GM12878 (cell line): ENCODE data around the gene GPR153. TPM values are rescaled to one million over a fixed set of nuclear protein-coding genes. Genes with fewer than 3 reads are reported as not detected.

Source experiments
- ATAC-seq: fragments of 200-7000 bp; cut with Tn5 transposase; 3 replicates; pipeline ENCODE4 v1.9.1; 2020; ENCODE audit warnings: mild to moderate bottlenecking, moderate library complexity
- BruUV-seq: library from RNA; stranded (reverse); fragments of 400-500 nt; replicated peaks from 2 replicates; lab custom pipeline; 2021; lab: Mats Ljungman, UMichigan
- CTCF ChIA-PET: fragments of 300-600 bp; sonication (Branson Sonifier 250); formaldehyde crosslinking; extraction: SDS; loops from one replicate; lab custom pipeline; 2021; ENCODE audit warnings: inconsistent platforms; lab: Yijun Ruan, JAX
- POLR2A ChIA-PET: fragments of 350-600 bp; formaldehyde crosslinking; extraction: SDS; loops from one replicate; lab custom pipeline; 2021; ENCODE audit warnings: inconsistent platforms; lab: Charles Lee
- RAD21 ChIA-PET: fragments of 300-600 bp; sonication (Branson Sonifier 250); formaldehyde crosslinking; loops from one replicate; lab custom pipeline; 2023; ENCODE audit warnings: antibody characterized with exemption; ENCODE audit not compliant: unreplicated experiment; lab: Charles Lee
- SMC1A ChIA-PET: fragments of 300-600 bp; sonication (Branson Sonifier 250); formaldehyde crosslinking; loops from one replicate; lab custom pipeline; 2023; ENCODE audit not compliant: unreplicated experiment, uncharacterized antibody; lab: Charles Lee
- DNase-seq: peaks from one replicate; pipeline ENCODE4 v3.0.0-alpha.2; 2011; ENCODE audit warnings: low read depth, low spot score
- FAIRE-seq: peaks from 3 replicates; lab custom pipeline; 2011; peaks lifted over from hg19 to GRCh38; lab: Jason Lieb, UNC
- H2AFZ ChIP-seq: 2 replicates; pipeline ENCODE4 v1.6.0; 2011; ENCODE audit warnings: low read depth, low read length, control low read depth; ENCODE audit not compliant: control insufficient read depth
- H3K27ac ChIP-seq: 2 replicates; pipeline ENCODE4 v1.5.1; 2011; ENCODE audit warnings: control low read depth; ENCODE audit not compliant: control insufficient read depth, insufficient read depth
- H3K27me3 ChIP-seq, 2 experiments: replicated peaks in 1 of 2; 2 replicates each; pipeline versions ENCODE4 v1.6.0 to v1.6.1; 2011; ENCODE audit warnings: low read length in 1 of 2; ENCODE audit not compliant: control insufficient read depth in 2 of 2, insufficient read depth in 2 of 2
- H3K36me3 ChIP-seq, 2 experiments: 2 replicates each; pipeline ENCODE4 v1.5.1; 2011; ENCODE audit warnings: low read length in 1 of 2; ENCODE audit not compliant: control insufficient read depth in 2 of 2, insufficient read depth in 2 of 2
- H3K4me1 ChIP-seq: 2 replicates; pipeline ENCODE4 v1.6.1; 2011; ENCODE audit warnings: mild to moderate bottlenecking, low read length, moderate library complexity, mixed read lengths; ENCODE audit not compliant: control insufficient read depth, insufficient read depth
- H3K4me2 ChIP-seq: 2 replicates; pipeline ENCODE4 v1.6.0; 2011; ENCODE audit warnings: control low read depth; ENCODE audit not compliant: control insufficient read depth, insufficient read depth
- H3K4me3 ChIP-seq: fragments of 200-600 bp; sonication (generic); 2 replicates; pipeline ENCODE4 v1.5.1; 2016
- H3K79me2 ChIP-seq: 2 replicates; pipeline ENCODE4 v1.6.0; 2011; ENCODE audit warnings: low read length; ENCODE audit not compliant: control insufficient read depth, insufficient read depth
- H3K9ac ChIP-seq: 2 replicates; pipeline ENCODE4 v1.8.0; 2011; ENCODE audit warnings: low read length, control low read depth, mixed read lengths; ENCODE audit not compliant: control insufficient read depth, insufficient read depth
- H3K9me3 ChIP-seq: replicated peaks from 3 replicates; pipeline ENCODE4 v1.5.1; 2011; ENCODE audit warnings: mild to moderate bottlenecking, low read length; ENCODE audit not compliant: control insufficient read depth, insufficient read depth
- H4K20me1 ChIP-seq: 2 replicates; pipeline ENCODE4 v1.6.0; 2011; ENCODE audit not compliant: control insufficient read depth, insufficient read depth
- CBX3 ChIP-seq: fragments of 200-600 bp; sonication (generic); IDR thresholded peaks from 2 replicates; pipeline ENCODE4 v1.6.1; 2016; ENCODE audit warnings: low read depth, borderline replicate concordance
- SUZ12 ChIP-seq: fragments of 200-600 bp; sonication (generic); IDR thresholded peaks from one replicate; pipeline ENCODE4 v1.6.1; 2018; ENCODE audit warnings: antibody characterized with exemption, mild to moderate bottlenecking; ENCODE audit not compliant: unreplicated experiment
- TCF3 ChIP-seq: IDR thresholded peaks from 2 replicates; pipeline ENCODE4 v1.6.1; 2012; ENCODE audit warnings: low read depth, mild to moderate bottlenecking, low read length, borderline replicate concordance; ENCODE audit not compliant: insufficient read depth
- ZSCAN29 ChIP-seq: fragments of 450-650 bp; IDR thresholded peaks from 2 replicates; pipeline ENCODE4 v1.6.1; 2017; ENCODE audit warnings: mild to moderate bottlenecking, moderate library complexity
- ZZZ3 ChIP-seq: IDR thresholded peaks from 2 replicates; pipeline ENCODE4 v1.6.1; 2011; ENCODE audit warnings: low read depth; ENCODE audit not compliant: control insufficient read depth, insufficient read length
- WGBS: methylation state at CpG from one replicate; pipeline ENCODE4 v1.1.6; 2016; ENCODE audit warnings: low lambda C conversion rate; ENCODE audit not compliant: insufficient replicate concordance, insufficient coverage; ENCODE audit errors: missing lambda C conversion rate; 5-methylcytosine and 5-hydroxymethylcytosine counted together
- in situ Hi-C: fragments of 300-500 bp; cut with MboI; formaldehyde crosslinking; loops from 9 replicates; pipeline ENCODE4 v1.14.3; 2018; ENCODE audit warnings: mixed read lengths
- intact Hi-C: fragments of 100-400 bp; cut with micrococcal nuclease; formaldehyde crosslinking; loops from one replicate; pipeline ENCODE4 v1.14.2; 2022; ENCODE audit not compliant: unreplicated experiment
- polyA plus RNA-seq, 11 experiments: library from polyadenylated mRNA; depleted of rRNA in 4 of 11; unstranded in 6 of 11; stranded (reverse) in 5 of 11; fragments of >200 nt; fragmentation: Nextera tagmentation in 4 of 11; fragmentation: Illumina TruSeq in 1 of 11; extraction: Ambion mirVana in 4 of 11; extraction: Trizol in 1 of 11; gene quantifications; 1 replicate in 1 of 11; 2 replicates in 10 of 11; pipeline versions ENCODE4 v1.2.1 to v1.2.3, GENCODE V29; 2011 to 2016; ENCODE audit warnings: inconsistent platforms in 2 of 11, missing spikeins in 2 of 11, low read depth in 1 of 11
- total RNA-seq, 4 experiments: library from RNA; depleted of rRNA in 3 of 4; stranded (reverse); fragments of >200 nt in 3 of 4; fragmentation: Illumina TruSeq in 1 of 4; extraction: Trizol in 1 of 4; gene quantifications; 2 replicates each; pipeline versions ENCODE4 v1.2.1 to v1.2.3, GENCODE V29; 2013 to 2021

The GPR153 gene
- total and polyA plus RNA-seq, 10 of the 15 experiments (the other 5 are each of a cell fraction or from before 2014, with no cell fraction given) = 0.04 to 2.2 (median 0.54) TPM

GRCh38 chr1:6241887-6242740, 18.8 kb downstream of the GPR153 start:
- SMC1A ChIA-PET = no interaction called here
- H3K9me3 ChIP-seq = no peaks in the 10 kb centered on the region
- intact Hi-C loops (no loop called here), in situ Hi-C loops (no loop called here)
- no peak overlapping the region for H3K4me3 ChIP-seq
- no TSS peak for BruUV-seq
- no peak overlapping the region for H3K9ac ChIP-seq
- DNase-seq = no peak
- FAIRE-seq = no peak
- H3K27ac ChIP-seq = no peak overlapping the region
- peaks cover 5% of the 10 kb centered on the region for H3K4me1 ChIP-seq
- no peak overlapping the region for H2AFZ ChIP-seq
- no peaks in the 10 kb centered on the region for H4K20me1 ChIP-seq
- WGBS = 4% methylated on average over 59 of the region's 99 CpGs
- POLR2A ChIA-PET = no interaction called here
- no peaks in the 10 kb centered on the region for H3K36me3 ChIP-seq
- RAD21 ChIA-PET = no interaction called here
- TF ChIP-seq ZSCAN29 (no peak), TCF3 (no peak), SUZ12 (peak; percentile 28), CBX3 (no peak), ZZZ3 (no peak)
- no peak for ATAC-seq
- CTCF ChIA-PET = no interaction called here
- no peaks in the 10 kb centered on the region for H3K79me2 ChIP-seq
- H3K27me3 ChIP-seq = peaks cover 17 to 24% of the 10 kb centered on the region in 2 experiments
- H3K4me2 ChIP-seq = no peak overlapping the region
